ENCODE results near the gene CNFN.

CNFN gene

DNA sequence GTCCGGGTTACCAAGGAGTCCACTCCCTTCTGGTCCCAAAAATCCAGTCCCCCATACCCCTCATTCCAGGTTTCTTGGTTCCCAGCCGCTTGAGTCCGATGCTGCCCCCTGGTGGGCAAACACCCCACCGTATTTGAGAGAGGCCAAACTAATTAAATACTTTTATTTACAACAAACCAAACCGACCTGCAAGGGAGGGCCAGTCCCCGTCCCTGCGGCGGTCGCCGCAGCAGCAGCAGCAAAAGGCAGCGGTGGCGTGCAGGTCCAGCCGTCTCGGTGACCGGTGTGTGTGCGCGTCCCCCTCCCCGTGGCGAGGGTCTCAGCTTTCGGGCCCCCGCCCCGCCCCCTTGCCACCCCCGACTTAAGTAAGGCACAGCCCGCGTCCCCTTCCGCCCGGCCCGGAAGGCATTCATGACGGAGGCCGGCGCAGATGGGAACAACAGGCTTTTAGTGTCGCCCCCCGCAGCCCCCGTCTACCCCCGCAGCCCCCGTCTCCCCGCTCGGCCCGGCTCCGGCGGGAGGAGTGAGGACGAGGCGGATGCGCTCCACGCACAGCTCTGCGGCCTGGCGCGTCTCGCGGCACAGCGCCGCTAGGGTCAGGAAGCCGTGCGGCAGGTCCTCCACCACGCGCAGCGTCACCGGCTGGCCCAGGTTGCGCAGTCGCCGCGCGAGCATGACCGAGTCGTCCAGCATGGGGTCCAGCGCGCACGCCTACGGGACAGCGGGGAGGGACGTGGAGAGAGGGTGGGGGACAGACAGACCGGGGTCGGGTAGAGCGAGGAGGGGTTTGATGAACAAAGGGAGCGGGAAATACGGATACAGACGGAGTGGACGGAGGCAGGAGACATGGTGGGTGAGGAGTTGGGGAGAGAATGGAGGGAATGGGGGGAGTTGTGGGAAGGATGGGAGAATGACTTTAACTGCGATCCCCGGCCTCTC is 11.5 kb upstream of the CNFN start:
- H3K4me3 Mint-ChIP-seq = peak overlapping the region; percentile 89 to 91 (median 91)
- H3K27ac Mint-ChIP-seq = peak overlapping the region; percentile 45 to 65 (median 52)
- H3K4me1 Mint-ChIP-seq = peaks cover 17% of the 10 kb centered on the region
- H3K27me3 Mint-ChIP-seq (ENCODE audit: low read depth) = peaks cover 8% of the 10 kb centered on the region
- H3K36me3 Mint-ChIP-seq (ENCODE audit: low read depth) = peaks cover 12% of the 10 kb centered on the region
- H3K9me3 Mint-ChIP-seq = no peaks in the 10 kb centered on the region
- TF ChIP-seq, protein P1, sequence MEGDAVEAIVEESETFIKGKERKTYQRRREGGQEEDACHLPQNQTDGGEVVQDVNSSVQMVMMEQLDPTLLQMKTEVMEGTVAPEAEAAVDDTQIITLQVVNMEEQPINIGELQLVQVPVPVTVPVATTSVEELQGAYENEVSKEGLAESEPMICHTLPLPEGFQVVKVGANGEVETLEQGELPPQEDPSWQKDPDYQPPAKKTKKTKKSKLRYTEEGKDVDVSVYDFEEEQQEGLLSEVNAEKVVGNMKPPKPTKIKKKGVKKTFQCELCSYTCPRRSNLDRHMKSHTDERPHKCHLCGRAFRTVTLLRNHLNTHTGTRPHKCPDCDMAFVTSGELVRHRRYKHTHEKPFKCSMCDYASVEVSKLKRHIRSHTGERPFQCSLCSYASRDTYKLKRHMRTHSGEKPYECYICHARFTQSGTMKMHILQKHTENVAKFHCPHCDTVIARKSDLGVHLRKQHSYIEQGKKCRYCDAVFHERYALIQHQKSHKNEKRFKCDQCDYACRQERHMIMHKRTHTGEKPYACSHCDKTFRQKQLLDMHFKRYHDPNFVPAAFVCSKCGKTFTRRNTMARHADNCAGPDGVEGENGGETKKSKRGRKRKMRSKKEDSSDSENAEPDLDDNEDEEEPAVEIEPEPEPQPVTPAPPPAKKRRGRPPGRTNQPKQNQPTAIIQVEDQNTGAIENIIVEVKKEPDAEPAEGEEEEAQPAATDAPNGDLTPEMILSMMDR (IDR thresholded peaks at IDR 0.05; ENCODE audit: unreplicated experiment in 3 of 3) = peak; percentile 80 to 88 (median 87)

DNA sequence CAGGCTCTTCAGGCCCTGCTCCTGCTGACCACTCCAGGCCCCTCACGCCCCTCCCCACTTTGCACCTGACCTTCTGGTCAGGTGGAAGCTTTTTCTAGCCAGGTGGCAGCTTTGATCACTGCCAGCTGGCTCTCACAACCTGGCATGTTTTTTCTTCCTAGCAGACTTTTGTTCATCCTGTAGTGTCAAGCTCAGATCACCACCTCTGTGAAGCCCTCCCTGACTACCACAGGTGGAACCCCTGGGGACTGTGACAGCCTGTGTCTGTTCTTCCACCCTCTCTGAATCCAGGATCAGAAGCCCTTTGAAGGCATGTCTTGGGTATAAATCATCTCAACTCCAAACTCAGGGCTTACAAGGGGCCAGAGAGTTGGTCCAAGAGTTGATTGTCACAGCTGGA is 10.3 kb upstream of the CNFN start:
- peaks cover 9% of the 10 kb centered on the region for H3K27me3 Mint-ChIP-seq (ENCODE audit: low read depth)
- H3K9me3 Mint-ChIP-seq = no peaks in the 10 kb centered on the region
- H3K4me3 Mint-ChIP-seq = peak overlapping the region; percentile 61 to 84 (median 72)
- H3K4me1 Mint-ChIP-seq = peaks cover 24% of the 10 kb centered on the region
- TF ChIP-seq, protein P1 (IDR thresholded peaks at IDR 0.05; ENCODE audit: unreplicated experiment in 3 of 3) = no peak
- no peak overlapping the region for H3K27ac Mint-ChIP-seq
- peaks cover 8% of the 10 kb centered on the region for H3K36me3 Mint-ChIP-seq (ENCODE audit: low read depth)

DNA sequence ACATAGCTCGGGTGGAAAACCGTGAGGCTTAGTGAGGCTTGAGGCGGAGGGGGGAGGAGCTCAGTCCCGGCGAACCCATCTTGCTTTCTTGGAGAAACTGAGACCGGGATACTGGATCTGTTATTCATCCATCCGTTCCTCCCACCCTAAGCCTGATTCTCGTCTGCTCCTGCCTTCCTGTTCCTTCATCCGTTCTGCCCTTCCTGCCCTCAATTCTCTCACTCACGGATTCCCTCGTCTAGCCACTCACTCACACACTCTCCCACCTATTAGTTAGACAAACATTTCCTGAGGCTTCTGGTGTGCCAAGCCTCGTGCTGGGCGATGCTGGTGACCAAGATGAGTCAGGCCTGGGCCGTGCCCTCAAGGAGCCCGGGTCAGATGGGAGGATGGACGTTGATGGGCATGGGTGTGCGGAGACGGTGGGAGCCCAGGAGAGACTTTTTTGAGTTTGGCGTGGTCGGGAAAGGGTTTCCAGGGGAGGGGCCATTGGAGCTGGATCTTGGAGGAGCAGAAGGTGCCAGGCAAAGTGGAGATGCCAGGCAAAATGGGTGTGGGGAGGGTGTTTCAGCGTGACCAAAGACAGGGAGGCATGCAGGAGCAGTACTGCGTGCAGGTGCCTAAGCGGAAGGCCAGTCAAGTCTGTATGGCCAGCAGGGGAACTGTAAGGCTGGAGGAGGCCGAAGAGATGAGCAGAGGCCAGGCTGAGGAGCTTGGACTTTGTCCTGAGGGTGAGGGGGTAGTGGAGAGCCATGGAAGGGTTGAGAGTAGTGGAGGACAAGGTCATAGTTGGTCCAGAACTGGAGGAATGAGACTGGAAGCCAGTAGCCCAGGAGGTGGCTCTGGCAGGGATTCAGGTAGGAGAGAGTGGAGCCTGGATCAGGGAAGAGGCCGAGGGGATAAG is 7.4 kb upstream of the CNFN start:
- peak overlapping the region; percentile 88 to 97 (median 91) for H3K4me3 Mint-ChIP-seq
- H3K27me3 Mint-ChIP-seq (ENCODE audit: low read depth) = peaks cover 9% of the 10 kb centered on the region
- H3K9me3 Mint-ChIP-seq = no peaks in the 10 kb centered on the region
- TF ChIP-seq, protein P1 (IDR thresholded peaks at IDR 0.05; ENCODE audit: unreplicated experiment in 3 of 3) = no peak
- H3K27ac Mint-ChIP-seq = peak overlapping the region; percentile 84 to 94 (median 93)
- peaks cover 29% of the 10 kb centered on the region for H3K4me1 Mint-ChIP-seq
- H3K36me3 Mint-ChIP-seq (ENCODE audit: low read depth) = no peaks in the 10 kb centered on the region

DNA sequence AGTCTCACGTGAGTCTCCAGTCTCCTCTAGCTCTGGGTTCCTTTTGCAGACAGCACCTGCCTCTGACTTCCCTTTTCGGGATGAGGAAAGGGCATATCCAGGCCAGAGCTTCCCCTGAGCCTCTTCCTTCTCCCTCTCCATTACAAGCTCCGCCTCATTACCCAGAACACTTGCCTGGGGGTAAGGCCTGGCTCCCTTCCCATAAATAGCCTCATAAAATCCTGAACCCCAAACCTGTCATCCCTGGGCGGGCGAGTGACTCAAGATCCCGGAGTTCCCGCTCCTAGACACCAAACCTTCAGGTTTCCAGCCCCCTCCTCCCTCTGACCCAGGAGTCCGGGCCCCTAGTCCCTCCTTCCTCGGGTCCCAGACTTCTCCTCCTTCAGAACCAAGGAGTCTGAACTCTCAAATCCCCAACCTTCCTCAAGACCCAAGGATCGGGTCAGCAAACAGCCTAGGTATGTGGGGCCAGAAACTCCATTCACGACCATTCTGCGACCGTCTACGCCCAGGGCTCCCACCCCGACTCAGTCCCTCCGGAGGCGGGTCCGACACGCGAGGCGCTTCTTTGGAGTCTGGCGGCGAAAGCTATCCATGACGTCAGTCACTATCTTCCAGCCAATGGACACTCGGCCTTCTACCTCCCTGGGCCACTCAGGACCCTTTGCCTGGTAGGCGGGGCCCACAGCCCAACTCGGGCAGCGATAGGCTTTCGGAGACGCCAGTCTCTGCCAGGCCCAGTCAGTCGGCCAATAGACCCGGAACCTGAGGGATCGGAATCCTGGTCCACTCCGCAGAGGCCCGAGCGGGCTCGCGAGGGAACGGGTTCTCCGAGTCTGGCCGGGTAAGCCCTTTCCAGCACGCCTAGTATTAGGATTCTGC is 6.5 kb upstream of the CNFN start:
- peak overlapping the region; percentile 88 to 97 (median 91) for H3K4me3 Mint-ChIP-seq
- H3K36me3 Mint-ChIP-seq (ENCODE audit: low read depth) = no peaks in the 10 kb centered on the region
- peaks cover 16% of the 10 kb centered on the region for H3K27me3 Mint-ChIP-seq (ENCODE audit: low read depth)
- H3K4me1 Mint-ChIP-seq = peaks cover 29% of the 10 kb centered on the region
- TF ChIP-seq, protein P1 (IDR thresholded peaks at IDR 0.05; ENCODE audit: unreplicated experiment in 3 of 3) = no peak
- no peaks in the 10 kb centered on the region for H3K9me3 Mint-ChIP-seq
- H3K27ac Mint-ChIP-seq = peak overlapping the region; percentile 84 to 94 (median 93)

DNA sequence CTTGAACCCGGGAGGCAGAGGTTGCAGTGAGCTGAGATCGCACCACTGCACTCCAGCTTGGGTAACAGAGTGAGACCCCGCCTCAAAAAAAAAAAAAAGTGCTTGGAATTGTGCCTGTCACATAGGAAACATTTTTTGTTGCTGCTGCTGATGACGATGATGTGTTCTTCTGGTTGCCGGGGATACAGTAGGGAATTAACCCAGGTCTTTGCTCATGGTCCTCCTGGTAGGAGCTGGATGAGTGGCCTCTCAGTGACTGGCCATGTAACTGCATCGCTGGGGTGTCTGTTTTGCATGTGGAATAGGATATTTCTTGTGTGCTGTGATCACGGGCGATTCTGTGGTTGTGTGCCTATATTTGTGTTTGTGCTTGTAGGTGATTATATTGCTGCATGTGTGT is 4.7 kb upstream of the CNFN start:
- Mint-ChIP-seq H3K4me3 (peak overlapping the region; percentile 22 to 88 (median 26)), H3K27ac (peak overlapping the region in 1 of 3 experiments; percentile 27), H3K4me1 (peaks cover 22% of the 10 kb centered on the region), H3K9me3 (no peaks in the 10 kb centered on the region), H3K36me3 (ENCODE audit: low read depth) (no peaks in the 10 kb centered on the region), H3K27me3 (ENCODE audit: low read depth) (peaks cover 31% of the 10 kb centered on the region)
- TF ChIP-seq, protein P1 (IDR thresholded peaks at IDR 0.05; ENCODE audit: unreplicated experiment in 3 of 3) = no peak
